Measurements from ENCODE around the gene ST8SIA5.
"Not testable (repeated sequence)": the region's sequence is repeated elsewhere in the genome, so short reads cannot be mapped to it uniquely, and the experiment has no call there.

ST8SIA5 gene
- total RNA-seq: 0.15 to 0.26 reads per million in 2 donors

- no peak for DNase-seq
Observed at GRCh38 chr18:46756559-46757201, at the start of gene ST8SIA5. Gene ST8SIA5, minus strand, starts transcription at chr18:46757053. Its CDS starts 545 bp downstream, at chr18:46756508.

DNA sequence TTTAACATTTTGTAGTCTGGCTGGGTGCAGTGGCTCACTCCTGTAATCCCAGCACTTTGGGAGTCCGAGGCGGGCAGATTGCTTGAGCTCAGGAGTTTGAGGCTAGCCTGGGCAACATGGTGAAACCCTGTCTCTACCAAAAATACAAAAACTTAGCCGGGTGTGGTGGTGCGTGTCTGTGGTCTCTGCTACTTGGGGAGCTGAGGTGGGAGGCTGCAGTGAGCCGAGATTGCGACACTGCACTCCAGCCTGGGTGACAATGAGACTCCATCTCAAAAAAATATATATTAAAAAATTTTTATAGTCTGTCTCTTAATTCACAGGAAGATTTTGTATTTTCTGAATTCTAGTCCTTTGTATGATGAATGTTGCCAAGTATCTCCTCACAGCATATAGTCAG, 39.1 kb upstream of the ST8SIA5 start:
- DNase-seq: not testable (repeated sequence)

DNA sequence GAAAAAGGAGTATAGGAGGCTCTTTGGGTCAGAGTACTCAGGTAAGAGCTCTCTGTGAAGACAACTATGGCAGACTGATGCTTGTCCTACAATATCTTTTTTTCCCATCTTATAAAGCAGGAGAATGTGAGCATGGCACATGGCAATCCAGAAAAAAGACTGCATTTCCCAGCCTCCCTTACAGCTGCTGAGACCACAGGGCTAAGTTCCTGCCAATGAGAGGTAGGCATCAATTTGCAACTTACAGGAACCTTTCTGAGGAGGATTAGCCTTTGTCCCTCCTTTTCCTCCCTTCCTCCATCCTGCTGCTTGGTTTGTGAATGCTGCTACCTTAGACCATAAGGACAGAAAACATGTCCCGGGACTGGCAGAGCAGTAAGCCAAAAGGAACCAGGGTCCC, 37.8 kb upstream of the ST8SIA5 start:
- DNase-seq: no peak

DNA sequence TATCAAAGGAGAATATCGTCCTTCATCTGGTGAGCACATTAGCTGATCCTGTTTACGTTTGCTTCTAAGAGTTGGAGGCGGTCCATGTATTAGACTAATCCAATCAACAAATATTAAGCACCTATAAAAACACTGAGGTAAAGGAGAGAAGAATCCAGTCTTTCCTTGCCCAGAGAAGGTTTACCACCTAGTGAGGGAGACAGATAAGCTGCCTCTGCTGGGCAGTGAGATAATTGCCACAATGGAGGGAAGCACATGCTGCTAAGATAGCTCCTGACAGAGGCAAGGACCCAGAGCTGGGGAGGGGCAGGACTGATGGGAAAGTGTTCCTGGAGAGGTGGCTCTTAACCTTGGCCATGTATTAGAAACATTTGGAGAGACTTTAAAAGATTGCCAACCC, 36.7 kb upstream of the ST8SIA5 start:
- DNase-seq: no peak

DNA sequence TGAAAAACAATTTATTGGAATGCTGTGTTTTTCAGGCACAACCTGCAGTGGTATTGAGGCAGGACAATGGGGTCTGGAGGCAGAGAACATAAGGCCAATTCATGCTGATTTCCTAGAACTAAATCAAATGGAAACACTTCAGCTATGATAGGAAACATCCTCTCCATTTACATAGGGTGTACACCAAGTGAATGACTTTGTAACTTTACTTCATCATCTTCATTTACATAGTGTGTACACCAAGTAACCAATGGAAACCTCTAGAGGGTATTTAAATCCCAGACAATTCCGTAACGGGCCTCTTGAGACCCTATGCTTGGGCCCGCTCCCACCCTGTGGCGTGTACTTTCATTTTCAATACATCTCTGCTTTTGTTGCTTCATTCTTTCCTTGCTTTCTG, 32.2 kb upstream of the ST8SIA5 start:
- DNase-seq: no peak

GRCh38 chr18:46787674-46788073, 30.8 kb upstream of the ST8SIA5 start:
- no peak for DNase-seq

DNA sequence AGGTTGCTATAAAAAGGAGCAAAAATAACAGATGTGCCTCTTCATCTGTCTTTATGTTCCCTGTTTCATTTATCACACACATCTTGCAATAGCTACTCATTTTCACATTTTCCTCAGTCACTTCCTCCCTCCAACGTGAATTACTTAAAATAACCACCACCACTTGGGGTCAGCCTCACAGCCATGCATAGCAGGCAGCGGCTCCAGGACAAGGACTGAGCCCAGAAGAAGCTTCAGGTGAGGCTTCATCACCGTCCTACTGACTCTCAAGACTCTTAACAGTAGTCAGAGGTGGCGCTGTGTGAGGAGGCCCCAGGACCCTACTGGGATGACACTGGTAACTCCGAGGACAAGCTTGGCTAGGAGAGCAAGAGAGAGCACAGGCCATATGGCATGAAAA, 15.5 kb upstream of the ST8SIA5 start:
- no peak for DNase-seq

- no peak for DNase-seq
Observed at GRCh38 chr18:46771141-46771540, 14.3 kb upstream of the ST8SIA5 start.

DNA sequence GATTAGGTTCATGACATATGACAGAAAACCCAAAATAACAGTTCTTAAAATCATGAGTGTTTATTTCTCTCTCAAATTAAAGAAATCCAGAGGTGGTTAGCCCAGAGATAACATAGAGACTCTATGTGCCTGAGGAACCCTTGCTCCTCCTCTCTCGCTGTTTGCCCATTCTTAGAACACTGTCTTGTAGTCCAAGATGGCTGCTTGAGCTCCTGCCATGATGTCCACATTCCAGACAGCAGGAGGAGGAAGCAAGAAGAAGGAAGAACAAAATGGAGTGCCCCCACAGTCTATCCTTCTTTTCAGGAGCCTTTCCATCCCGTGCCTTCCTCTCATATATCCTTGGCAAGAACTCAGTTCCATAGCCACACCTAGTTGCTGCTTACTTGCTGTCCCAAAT, 13.9 kb upstream of the ST8SIA5 start:
- no peak for DNase-seq

DNA sequence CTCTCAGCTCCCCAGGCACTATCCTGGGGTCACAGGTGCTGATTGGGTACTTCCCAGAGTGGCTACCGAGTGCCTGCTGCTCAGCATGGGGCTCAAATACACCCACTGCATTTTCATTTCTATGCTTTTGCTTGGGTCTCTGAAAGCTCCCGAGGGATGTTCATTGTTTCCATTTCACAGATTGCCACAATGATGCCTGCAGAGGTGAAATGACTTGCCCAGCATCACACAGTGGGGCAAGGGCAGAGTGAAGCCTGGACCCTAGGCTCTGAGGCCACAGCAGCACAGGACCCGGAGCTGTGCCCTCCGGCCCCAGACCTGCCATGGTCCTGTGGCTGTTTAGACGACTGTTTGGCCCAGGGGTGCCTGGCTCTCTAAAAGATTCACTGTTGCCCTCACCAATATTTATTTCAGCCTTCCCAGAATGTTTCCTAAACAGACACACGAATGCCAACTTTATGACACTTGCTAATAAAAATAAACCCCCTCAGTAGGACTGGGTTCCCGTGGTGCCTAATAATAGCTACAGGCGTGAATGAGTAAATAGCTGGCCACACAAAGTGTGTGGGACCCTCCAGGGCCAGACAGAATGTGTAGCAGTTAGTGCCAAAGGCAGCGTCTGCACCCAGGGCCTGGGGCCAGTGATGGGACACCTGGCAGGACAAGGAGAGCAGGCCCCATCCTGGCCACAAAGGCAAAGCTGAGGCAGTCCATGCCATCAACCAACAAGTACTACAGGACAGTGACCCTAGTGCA, 11.5 kb upstream of the ST8SIA5 start:
- no peak for DNase-seq

- no peak for DNase-seq
Observed at GRCh38 chr18:46767217-46767616, 10.4 kb upstream of the ST8SIA5 start.

- no peak for DNase-seq
Observed at GRCh38 chr18:46764586-46764985, 7.7 kb upstream of the ST8SIA5 start.

GRCh38 chr18:46761059-46761769, 4.4 kb upstream of the ST8SIA5 start:
- DNase-seq: no peak

DNA sequence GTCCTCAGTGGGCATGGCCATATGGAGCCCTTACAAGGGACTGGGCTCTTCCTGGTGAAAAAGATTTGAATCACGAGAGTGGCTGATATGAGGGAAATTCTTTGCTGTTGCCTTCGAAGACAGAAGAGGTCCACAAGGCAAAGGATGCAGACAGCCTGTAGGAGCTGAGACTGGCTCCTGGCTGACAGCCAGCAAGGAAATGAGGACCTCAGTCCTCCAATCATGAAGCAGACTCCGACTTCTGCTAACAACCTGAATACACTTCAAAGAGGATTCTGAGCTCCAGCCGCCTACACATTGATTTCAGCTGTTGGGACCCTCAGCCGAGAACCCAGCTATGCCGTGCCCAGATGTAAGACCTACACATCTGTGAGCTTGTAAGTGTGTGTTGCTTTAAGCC, 3.0 kb upstream of the ST8SIA5 start:
- DNase-seq: no peak

- DNase-seq: no peak
Observed at GRCh38 chr18:46756025-46756558, 761 bp downstream of the ST8SIA5 start.

DNA sequence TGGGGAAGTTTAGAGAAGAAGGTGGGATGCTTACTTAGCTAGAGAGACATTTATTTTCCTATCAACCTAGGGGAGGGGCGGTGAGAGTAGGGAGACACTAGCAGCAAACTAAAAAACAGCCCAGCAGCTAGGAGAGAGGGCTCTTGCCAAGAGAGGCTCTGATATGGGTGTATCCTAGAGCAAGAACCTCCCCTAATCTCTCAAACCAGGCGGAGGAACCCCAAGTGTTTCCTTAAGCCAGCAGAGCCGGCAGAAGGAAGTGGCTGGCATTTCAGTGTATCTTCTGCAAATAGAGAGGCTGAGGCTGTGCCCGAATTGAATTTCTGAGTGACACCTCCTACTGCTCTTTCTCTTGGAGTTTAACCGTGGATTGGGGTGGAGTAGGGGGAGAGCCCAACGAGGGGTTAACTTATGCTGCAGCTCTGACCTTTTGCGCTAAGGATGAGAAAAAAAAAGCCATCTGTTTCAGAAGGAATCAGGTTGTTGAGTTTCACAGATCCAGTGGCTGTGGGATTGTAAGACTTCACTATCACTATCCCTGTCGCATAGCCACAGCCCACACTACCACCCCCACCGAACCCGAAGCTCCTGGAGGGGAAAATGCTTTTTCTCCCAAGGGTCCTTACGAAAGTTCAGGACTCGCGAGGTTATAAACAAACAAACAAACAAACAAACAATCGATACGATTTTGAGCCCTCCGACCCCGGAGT, 1.4 kb downstream of the ST8SIA5 start:
- no peak for DNase-seq

DNA sequence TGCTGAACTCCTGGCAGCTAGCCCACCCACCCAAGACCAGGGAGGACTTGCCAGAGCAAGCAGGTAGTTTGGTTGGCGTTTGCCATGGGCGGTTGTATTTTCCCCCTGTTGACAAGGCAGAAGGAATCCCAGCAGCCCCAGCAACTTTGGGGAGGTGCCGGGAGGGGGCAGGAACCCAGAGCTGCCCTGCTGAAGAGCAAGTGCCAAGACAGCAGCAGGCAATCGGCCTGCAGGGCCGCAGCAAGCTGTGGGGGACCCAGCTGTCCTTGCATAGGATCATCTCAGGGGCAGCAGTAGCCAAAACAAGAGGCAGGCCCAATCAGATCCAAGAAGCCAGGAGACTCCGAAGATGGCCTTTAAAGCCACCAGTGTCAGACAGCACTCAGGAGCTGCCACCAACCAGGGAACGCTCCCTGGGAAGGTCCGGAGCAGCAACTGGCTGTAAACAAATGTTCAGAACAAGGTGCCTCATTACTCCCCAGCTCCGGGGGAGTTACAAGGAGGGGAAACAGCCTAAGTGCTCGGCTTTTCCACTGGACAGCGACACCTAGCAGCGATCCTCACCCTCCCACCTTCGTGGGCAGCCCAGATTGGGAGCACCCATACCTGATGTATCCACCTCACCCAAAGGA, 2.1 kb downstream of the ST8SIA5 start:
- DNase-seq: no peak

DNA sequence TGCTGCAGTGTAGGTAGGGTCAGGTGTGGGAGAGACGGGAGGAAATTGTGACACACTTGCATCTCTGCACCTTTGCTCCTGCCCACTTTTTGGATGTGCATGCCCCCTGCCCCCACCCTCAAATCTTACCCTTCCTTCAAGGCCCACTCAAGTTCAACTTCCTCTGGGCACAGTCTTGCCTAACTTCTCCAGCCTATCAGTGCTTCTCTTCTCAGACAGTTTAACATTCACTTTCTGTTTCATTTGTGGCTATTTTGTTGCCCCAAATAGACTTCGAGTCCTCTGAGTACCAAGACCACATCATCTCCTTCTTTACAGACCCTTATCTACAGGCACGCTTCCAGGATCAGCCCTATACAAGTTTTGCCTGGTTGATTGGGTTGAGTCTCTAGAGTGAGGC, 2.7 kb downstream of the ST8SIA5 start:
- DNase-seq: no peak

- DNase-seq: no peak
Observed at GRCh38 chr18:46751882-46752281, 5.0 kb downstream of the ST8SIA5 start.

DNA sequence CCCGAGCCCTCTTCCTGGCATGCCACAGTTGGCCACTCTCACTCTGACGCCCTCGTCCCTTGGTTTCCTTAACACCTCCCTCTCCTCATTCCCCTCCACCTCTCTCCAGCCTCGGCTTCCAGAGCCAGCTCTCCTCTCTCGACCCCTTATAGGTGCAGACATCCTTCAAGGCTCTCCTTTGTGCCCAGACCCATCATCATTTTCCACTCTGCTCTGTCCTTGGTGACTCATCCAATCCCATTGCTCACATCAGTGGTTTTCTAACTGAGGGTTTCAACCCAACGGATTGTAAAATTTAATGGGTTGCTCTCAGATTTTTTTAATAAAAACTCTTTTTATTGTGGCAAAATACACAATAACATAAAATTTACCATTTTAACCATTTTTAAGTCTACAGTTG, 6.2 kb downstream of the ST8SIA5 start:
- DNase-seq: no peak

DNA sequence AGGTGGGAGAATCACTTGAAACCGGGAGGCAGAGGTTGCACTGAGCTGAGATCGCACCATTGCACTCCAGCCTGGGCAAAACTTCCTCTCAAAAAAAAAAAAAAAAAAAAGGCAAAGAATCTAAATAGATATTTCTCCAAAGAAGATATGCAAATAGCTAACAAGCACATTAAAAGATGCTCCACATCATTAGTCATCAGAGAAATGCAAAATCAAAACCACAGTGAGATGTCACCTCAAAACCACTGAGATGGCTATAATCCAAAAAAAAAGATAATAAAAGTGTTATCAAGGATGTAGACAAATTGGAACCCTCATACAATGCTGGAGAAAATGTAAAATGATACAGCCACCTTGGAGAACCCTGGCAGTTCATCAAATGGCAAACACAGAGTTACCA, 8.4 kb downstream of the ST8SIA5 start:
- DNase-seq: no peak

GRCh38 chr18:46740046-46740445, 16.8 kb downstream of the ST8SIA5 start:
- no peak for DNase-seq

DNA sequence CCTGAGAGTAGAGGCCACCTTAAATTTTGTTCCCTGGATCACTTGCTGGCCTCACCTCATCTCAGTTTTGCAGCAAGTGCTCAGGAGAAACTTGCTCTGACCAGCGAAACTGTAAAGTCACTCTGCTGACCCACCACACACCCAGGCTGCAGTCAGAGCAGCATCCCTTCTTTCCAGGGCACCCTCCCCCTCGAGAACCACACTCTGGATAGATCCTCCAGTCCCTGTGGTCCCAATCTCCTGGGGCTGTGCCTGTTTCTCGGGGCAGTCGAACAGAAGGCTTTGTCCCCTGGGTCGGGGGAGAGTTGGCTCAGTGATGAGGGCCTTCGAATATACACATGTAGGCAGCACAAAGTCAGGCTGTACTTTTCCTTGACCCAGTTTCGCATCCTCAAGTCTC, 18.4 kb downstream of the ST8SIA5 start:
- DNase-seq: no peak
